ENCODE data around the gene ITK.

ITK gene

GRCh38 chr5:157269165-157269671 lies 88.6 kb downstream of the ITK start:
- no peak overlapping the region for H3K27ac ChIP-seq (ENCODE audit: low read depth, low read length)
- H3K4me1 ChIP-seq (ENCODE audit: control insufficient read depth, insufficient read depth, low read length) = peaks cover 38% of the 10 kb centered on the region
- no peak overlapping the region for H3K9ac ChIP-seq (ENCODE audit: low read length)
- no peaks in the 10 kb centered on the region for H3K36me3 ChIP-seq (ENCODE audit: control insufficient read depth, insufficient read depth, low read length)
- no peaks in the 10 kb centered on the region for H3K9me3 ChIP-seq (ENCODE audit: control insufficient read depth, insufficient read depth, low read depth, low read length)
- H3K27me3 ChIP-seq (ENCODE audit: control insufficient read depth, insufficient read depth, low read length) = peaks cover 28% of the 10 kb centered on the region
- peak overlapping the region; percentile 22 for H3K4me3 ChIP-seq (ENCODE audit: low read depth, low read length)

GRCh38 chr5:157269761-157270272 lies 89.2 kb downstream of the ITK start:
- Histone ChIP-seq H3K27ac (ENCODE audit: low read depth, low read length) (no peak overlapping the region), H3K36me3 (ENCODE audit: control insufficient read depth, insufficient read depth, low read length) (no peaks in the 10 kb centered on the region), H3K4me1 (ENCODE audit: control insufficient read depth, insufficient read depth, low read length) (peaks cover 38% of the 10 kb centered on the region), H3K27me3 (ENCODE audit: control insufficient read depth, insufficient read depth, low read length) (peaks cover 23% of the 10 kb centered on the region), H3K4me3 (ENCODE audit: low read depth, low read length) (no peak overlapping the region), H3K9ac (ENCODE audit: low read length) (no peak overlapping the region), H3K9me3 (ENCODE audit: control insufficient read depth, insufficient read depth, low read depth, low read length) (no peaks in the 10 kb centered on the region)

GRCh38 chr5:157270771-157271170 lies 90.1 kb downstream of the ITK start:
- Histone ChIP-seq H3K4me3 (ENCODE audit: low read depth, low read length) (no peak overlapping the region), H3K27ac (ENCODE audit: low read depth, low read length) (no peak overlapping the region), H3K27me3 (ENCODE audit: control insufficient read depth, insufficient read depth, low read length) (peaks cover 17% of the 10 kb centered on the region), H3K4me1 (ENCODE audit: control insufficient read depth, insufficient read depth, low read length) (peaks cover 35% of the 10 kb centered on the region), H3K9ac (ENCODE audit: low read length) (no peak overlapping the region), H3K36me3 (ENCODE audit: control insufficient read depth, insufficient read depth, low read length) (no peaks in the 10 kb centered on the region), H3K9me3 (ENCODE audit: control insufficient read depth, insufficient read depth, low read depth, low read length) (no peaks in the 10 kb centered on the region)

GRCh38 chr5:157271740-157272271 lies 91.2 kb downstream of the ITK start:
- H3K36me3 ChIP-seq (ENCODE audit: control insufficient read depth, insufficient read depth, low read length) = no peaks in the 10 kb centered on the region

GRCh38 chr5:157273131-157273556 lies 92.5 kb downstream of the ITK start:
- Histone ChIP-seq H3K9ac (ENCODE audit: low read length) (no peak overlapping the region), H3K9me3 (ENCODE audit: control insufficient read depth, insufficient read depth, low read depth, low read length) (no peaks in the 10 kb centered on the region), H3K27me3 (ENCODE audit: control insufficient read depth, insufficient read depth, low read length) (no peaks in the 10 kb centered on the region), H3K36me3 (ENCODE audit: control insufficient read depth, insufficient read depth, low read length) (no peaks in the 10 kb centered on the region), H3K4me1 (ENCODE audit: control insufficient read depth, insufficient read depth, low read length) (peaks cover 19% of the 10 kb centered on the region), H3K27ac (ENCODE audit: low read depth, low read length) (no peak overlapping the region), H3K4me3 (ENCODE audit: low read depth, low read length) (no peak overlapping the region)

More at GRCh38 chr5:157271740-157272271, 91.2 kb downstream of the ITK start:
- H3K4me1 ChIP-seq (ENCODE audit: control insufficient read depth, insufficient read depth, low read length) = peaks cover 32% of the 10 kb centered on the region
- no peaks in the 10 kb centered on the region for H3K9me3 ChIP-seq (ENCODE audit: control insufficient read depth, insufficient read depth, low read depth, low read length)
- no peak overlapping the region for H3K4me3 ChIP-seq (ENCODE audit: low read depth, low read length)
- H3K9ac ChIP-seq (ENCODE audit: low read length) = no peak overlapping the region
- H3K27ac ChIP-seq (ENCODE audit: low read depth, low read length) = no peak overlapping the region
- H3K27me3 ChIP-seq (ENCODE audit: control insufficient read depth, insufficient read depth, low read length) = peaks cover 10% of the 10 kb centered on the region

GRCh38 chr5:157275403-157275802 lies 94.8 kb downstream of the ITK start:
- Histone ChIP-seq H3K4me3 (ENCODE audit: low read depth, low read length) (no peak overlapping the region), H3K9ac (ENCODE audit: low read length) (no peak overlapping the region), H3K27me3 (ENCODE audit: control insufficient read depth, insufficient read depth, low read length) (no peaks in the 10 kb centered on the region), H3K27ac (ENCODE audit: low read depth, low read length) (no peak overlapping the region), H3K36me3 (ENCODE audit: control insufficient read depth, insufficient read depth, low read length) (no peaks in the 10 kb centered on the region), H3K4me1 (ENCODE audit: control insufficient read depth, insufficient read depth, low read length) (0 out of 2 replicates have a peak, but pooled peaks cover 4% of the 10 kb centered on the region), H3K9me3 (ENCODE audit: control insufficient read depth, insufficient read depth, low read depth, low read length) (no peaks in the 10 kb centered on the region)

GRCh38 chr5:157278319-157279037 lies 97.8 kb downstream of the ITK start:
- no peaks in the 10 kb centered on the region for H3K9me3 ChIP-seq (ENCODE audit: control insufficient read depth, insufficient read depth, low read depth, low read length)
- no peak overlapping the region for H3K9ac ChIP-seq (ENCODE audit: low read length)
- H3K27me3 ChIP-seq (ENCODE audit: control insufficient read depth, insufficient read depth, low read length) = no peaks in the 10 kb centered on the region
- no peaks in the 10 kb centered on the region for H3K36me3 ChIP-seq (ENCODE audit: control insufficient read depth, insufficient read depth, low read length)
- H3K4me3 ChIP-seq (ENCODE audit: low read depth, low read length) = no peak overlapping the region
- no peaks in the 10 kb centered on the region for H3K4me1 ChIP-seq (ENCODE audit: control insufficient read depth, insufficient read depth, low read length)
- H3K27ac ChIP-seq (ENCODE audit: low read depth, low read length) = no peak overlapping the region

- Histone ChIP-seq H3K36me3 (ENCODE audit: control insufficient read depth, insufficient read depth, low read length) (no peaks in the 10 kb centered on the region), H3K9me3 (ENCODE audit: control insufficient read depth, insufficient read depth, low read depth, low read length) (no peaks in the 10 kb centered on the region), H3K4me3 (ENCODE audit: low read depth, low read length) (no peak overlapping the region), H3K4me1 (ENCODE audit: control insufficient read depth, insufficient read depth, low read length) (no peaks in the 10 kb centered on the region), H3K27ac (ENCODE audit: low read depth, low read length) (no peak overlapping the region), H3K9ac (ENCODE audit: low read length) (no peak overlapping the region), H3K27me3 (ENCODE audit: control insufficient read depth, insufficient read depth, low read length) (no peaks in the 10 kb centered on the region)
Observed at GRCh38 chr5:157279605-157280239, 99.1 kb downstream of the ITK start.

- H3K36me3 ChIP-seq (ENCODE audit: control insufficient read depth, insufficient read depth, low read length) = no peaks in the 10 kb centered on the region
- no peak overlapping the region for H3K9ac ChIP-seq (ENCODE audit: low read length)
- H3K4me1 ChIP-seq (ENCODE audit: control insufficient read depth, insufficient read depth, low read length) = no peaks in the 10 kb centered on the region; the same call in 1 of the 2 replicates
- H3K27me3 ChIP-seq (ENCODE audit: control insufficient read depth, insufficient read depth, low read length) = no peaks in the 10 kb centered on the region
- H3K4me3 ChIP-seq (ENCODE audit: low read depth, low read length) = no peak overlapping the region
- H3K9me3 ChIP-seq (ENCODE audit: control insufficient read depth, insufficient read depth, low read depth, low read length) = no peaks in the 10 kb centered on the region
- no peak overlapping the region for H3K27ac ChIP-seq (ENCODE audit: low read depth, low read length)
Observed at GRCh38 chr5:157280927-157281326, 100.3 kb downstream of the ITK start.

GRCh38 chr5:157282150-157282549 lies 101.5 kb downstream of the ITK start:
- H3K27me3 ChIP-seq (ENCODE audit: control insufficient read depth, insufficient read depth, low read length) = no peaks in the 10 kb centered on the region
- H3K27ac ChIP-seq (ENCODE audit: low read depth, low read length) = no peak overlapping the region
- no peak overlapping the region for H3K4me3 ChIP-seq (ENCODE audit: low read depth, low read length)
- no peak overlapping the region for H3K9ac ChIP-seq (ENCODE audit: low read length)
- peaks cover 3% of the 10 kb centered on the region; the same call in 1 of the 2 replicates for H3K4me1 ChIP-seq (ENCODE audit: control insufficient read depth, insufficient read depth, low read length)
- H3K9me3 ChIP-seq (ENCODE audit: control insufficient read depth, insufficient read depth, low read depth, low read length) = no peaks in the 10 kb centered on the region
- H3K36me3 ChIP-seq (ENCODE audit: control insufficient read depth, insufficient read depth, low read length) = peaks cover 6% of the 10 kb centered on the region

- Histone ChIP-seq H3K9ac (ENCODE audit: low read length) (no peak overlapping the region), H3K27ac (ENCODE audit: low read depth, low read length) (no peak overlapping the region), H3K27me3 (ENCODE audit: control insufficient read depth, insufficient read depth, low read length) (no peaks in the 10 kb centered on the region), H3K36me3 (ENCODE audit: control insufficient read depth, insufficient read depth, low read length) (peaks cover 15% of the 10 kb centered on the region), H3K4me3 (ENCODE audit: low read depth, low read length) (no peak overlapping the region), H3K4me1 (ENCODE audit: control insufficient read depth, insufficient read depth, low read length) (peaks cover 3% of the 10 kb centered on the region; the same call in 1 of the 2 replicates), H3K9me3 (ENCODE audit: control insufficient read depth, insufficient read depth, low read depth, low read length) (no peaks in the 10 kb centered on the region)
Observed at GRCh38 chr5:157283434-157283833, 102.8 kb downstream of the ITK start.

Measured in HUES6 (cell line).